ENCODE data around the gene C1QTNF12.
"Not testable (repeated sequence)": the region's sequence is repeated elsewhere in the genome, so short reads cannot be mapped to it uniquely, and the experiment has no call there.

- TF ChIP-seq, protein P1, sequence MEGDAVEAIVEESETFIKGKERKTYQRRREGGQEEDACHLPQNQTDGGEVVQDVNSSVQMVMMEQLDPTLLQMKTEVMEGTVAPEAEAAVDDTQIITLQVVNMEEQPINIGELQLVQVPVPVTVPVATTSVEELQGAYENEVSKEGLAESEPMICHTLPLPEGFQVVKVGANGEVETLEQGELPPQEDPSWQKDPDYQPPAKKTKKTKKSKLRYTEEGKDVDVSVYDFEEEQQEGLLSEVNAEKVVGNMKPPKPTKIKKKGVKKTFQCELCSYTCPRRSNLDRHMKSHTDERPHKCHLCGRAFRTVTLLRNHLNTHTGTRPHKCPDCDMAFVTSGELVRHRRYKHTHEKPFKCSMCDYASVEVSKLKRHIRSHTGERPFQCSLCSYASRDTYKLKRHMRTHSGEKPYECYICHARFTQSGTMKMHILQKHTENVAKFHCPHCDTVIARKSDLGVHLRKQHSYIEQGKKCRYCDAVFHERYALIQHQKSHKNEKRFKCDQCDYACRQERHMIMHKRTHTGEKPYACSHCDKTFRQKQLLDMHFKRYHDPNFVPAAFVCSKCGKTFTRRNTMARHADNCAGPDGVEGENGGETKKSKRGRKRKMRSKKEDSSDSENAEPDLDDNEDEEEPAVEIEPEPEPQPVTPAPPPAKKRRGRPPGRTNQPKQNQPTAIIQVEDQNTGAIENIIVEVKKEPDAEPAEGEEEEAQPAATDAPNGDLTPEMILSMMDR (conservative IDR thresholded peaks at IDR 0.05; ENCODE audit: low read depth, low read length), result not testable (repeated sequence)
- TF ChIP-seq EZH2 (IDR thresholded peaks at IDR 0.05; ENCODE audit: borderline replicate concordance, low read depth, low read length, poor library complexity, severe bottlenecking), result not testable (repeated sequence)
These were observed 50.8 kb downstream of the C1QTNF12 start for GRCh38 chr1:1195726-1196125.

All from A673 (cell line).